ENCODE measurements around the gene LGALS16. TPM values are rescaled to one million over a fixed set of nuclear protein-coding genes. Genes with fewer than 3 reads are reported as not detected.

Gene LGALS16
- total RNA-seq, 4 donors from 2014 or later, result not detected

DNA sequence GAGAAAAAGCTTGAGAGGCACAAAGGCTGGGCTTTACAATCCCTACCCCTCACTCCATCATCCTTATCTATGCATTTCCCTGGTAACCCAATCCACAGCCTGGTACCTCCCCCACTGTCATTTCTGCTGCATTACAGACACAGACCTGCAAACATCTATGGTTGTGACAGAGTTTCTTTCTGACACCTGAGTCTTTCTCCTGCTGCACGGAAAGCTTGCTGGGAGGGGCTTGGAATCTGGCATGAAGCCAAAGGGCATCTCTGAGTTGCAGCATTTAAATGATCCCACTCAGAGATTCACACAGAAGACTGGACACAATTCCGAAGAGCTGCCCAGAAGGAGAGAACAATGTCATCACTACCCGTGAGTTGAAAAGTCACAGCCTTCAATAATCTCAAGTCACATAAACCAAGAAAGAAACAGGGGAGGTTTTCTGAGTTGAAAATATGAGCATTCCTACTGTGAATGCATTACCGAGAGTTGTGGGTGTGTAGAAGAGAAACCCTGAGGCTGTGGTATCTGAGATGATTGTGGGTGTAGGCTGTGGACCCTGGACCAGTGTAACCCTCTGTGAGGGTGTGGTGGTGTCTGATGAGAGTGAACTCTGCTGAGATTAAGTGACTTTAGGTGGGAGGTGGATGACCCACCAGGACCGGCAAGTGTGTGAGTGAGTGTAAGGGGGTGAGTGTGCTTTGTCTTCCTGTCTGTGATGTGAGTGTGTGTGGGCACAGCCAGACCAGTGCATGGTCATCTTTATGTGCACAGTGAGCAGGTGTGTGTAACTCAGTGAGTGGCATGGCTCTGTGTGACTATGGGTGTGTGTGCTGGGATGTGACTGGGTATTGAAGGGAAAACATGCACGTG, 48.7 kb downstream of the LGALS16 start, which contains the start of gene LGALS14:
Gene LGALS14, plus strand, starts transcription at position 301 of the 864 bp plus-strand sequence. Its CDS starts 48 bp downstream, at position 349.
- 47 to 61% methylated on average over 6 of the region's 6 CpGs for WGBS, 2 donors
- DNase-seq (ENCODE audit: low spot score in 2 of 2), result no peak
- intact Hi-C loops (cut with DNase I; ENCODE audit: low total_unique reads), result no loop called here
- TF ChIP-seq, protein P1, sequence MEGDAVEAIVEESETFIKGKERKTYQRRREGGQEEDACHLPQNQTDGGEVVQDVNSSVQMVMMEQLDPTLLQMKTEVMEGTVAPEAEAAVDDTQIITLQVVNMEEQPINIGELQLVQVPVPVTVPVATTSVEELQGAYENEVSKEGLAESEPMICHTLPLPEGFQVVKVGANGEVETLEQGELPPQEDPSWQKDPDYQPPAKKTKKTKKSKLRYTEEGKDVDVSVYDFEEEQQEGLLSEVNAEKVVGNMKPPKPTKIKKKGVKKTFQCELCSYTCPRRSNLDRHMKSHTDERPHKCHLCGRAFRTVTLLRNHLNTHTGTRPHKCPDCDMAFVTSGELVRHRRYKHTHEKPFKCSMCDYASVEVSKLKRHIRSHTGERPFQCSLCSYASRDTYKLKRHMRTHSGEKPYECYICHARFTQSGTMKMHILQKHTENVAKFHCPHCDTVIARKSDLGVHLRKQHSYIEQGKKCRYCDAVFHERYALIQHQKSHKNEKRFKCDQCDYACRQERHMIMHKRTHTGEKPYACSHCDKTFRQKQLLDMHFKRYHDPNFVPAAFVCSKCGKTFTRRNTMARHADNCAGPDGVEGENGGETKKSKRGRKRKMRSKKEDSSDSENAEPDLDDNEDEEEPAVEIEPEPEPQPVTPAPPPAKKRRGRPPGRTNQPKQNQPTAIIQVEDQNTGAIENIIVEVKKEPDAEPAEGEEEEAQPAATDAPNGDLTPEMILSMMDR (IDR thresholded peaks at IDR 0.05), result no peak
- no peak for TF ChIP-seq POLR2A (IDR thresholded peaks at IDR 0.05)
- H3K4me3 ChIP-seq (ENCODE audit: low read depth, poor library complexity, severe bottlenecking), result no peak within 1 kb of the TSS

- no peak overlapping the region for H3K4me3 ChIP-seq (ENCODE audit: low read depth, poor library complexity, severe bottlenecking)
- intact Hi-C loops (cut with DNase I; ENCODE audit: low total_unique reads), result no loop called here
- whole genome bisulfite sequencing, 2 donors, result 69 to 73% methylated on average over 8 of the region's 8 CpGs
- DNase-seq (ENCODE audit: low spot score in 2 of 2), result no peak
- TF ChIP-seq, protein P1 (IDR thresholded peaks at IDR 0.05), result no peak
- TF ChIP-seq POLR2A (IDR thresholded peaks at IDR 0.05), result no peak
Observed at GRCh38 chr19:39705578-39706188, 50.0 kb downstream of the LGALS16 start.

- WGBS, 2 donors, result 81 to 86% methylated on average over 6 of the region's 6 CpGs
- TF ChIP-seq, protein P1 (IDR thresholded peaks at IDR 0.05), result no peak
- no peak for TF ChIP-seq POLR2A (IDR thresholded peaks at IDR 0.05)
- H3K4me3 ChIP-seq (ENCODE audit: low read depth, poor library complexity, severe bottlenecking), result no peak overlapping the region
- intact Hi-C loops (cut with DNase I; ENCODE audit: low total_unique reads), result no loop called here
- DNase-seq (ENCODE audit: low spot score in 2 of 2), result no peak
Observed at GRCh38 chr19:39708594-39708993, 52.9 kb downstream of the LGALS16 start.

GRCh38 chr19:39709026-39709872, 53.5 kb downstream of the LGALS16 start:
- intact Hi-C loops (cut with DNase I; ENCODE audit: low total_unique reads), result no loop called here
- DNase-seq (ENCODE audit: low spot score in 2 of 2), result no peak
- H3K4me3 ChIP-seq (ENCODE audit: low read depth, poor library complexity, severe bottlenecking), result no peak overlapping the region
- no peak for TF ChIP-seq POLR2A (IDR thresholded peaks at IDR 0.05)
- TF ChIP-seq, protein P1 (IDR thresholded peaks at IDR 0.05), result no peak
- WGBS, 2 donors, result 81 to 86% methylated on average over 5 of the region's 5 CpGs

Other genes starting within 250 kb of the LGALS16 start
- 100 to 1,000 TPM; 170 to 536 (median 280) TPM for gene ZFP36, start 249.1 kb upstream of the LGALS16 start, total RNA-seq
- 1 to 10 TPM; 3.0 to 6.4 (median 4.3) TPM for gene PLEKHG2, start 243.2 kb upstream of the LGALS16 start, total RNA-seq
- gene RPS16, start 220.0 kb upstream of the LGALS16 start, total RNA-seq, result 1,000 to 10,000 TPM; 1,726 to 3,026 (median 2,088) TPM
- 100 to 1,000 TPM in 1 of 4 donors, 10 to 100 TPM in 3; 70.0 to 102 (median 77.3) TPM for gene SUPT5H, start 210.3 kb upstream of the LGALS16 start, total RNA-seq
- gene TIMM50, start 175.1 kb upstream of the LGALS16 start, total RNA-seq, result 10 to 100 TPM; 35.0 to 41.9 (median 37.1) TPM
- under 1 TPM in 1 of 4 donors, not detected in 3; 0.10 TPM for gene DLL3, start 157.0 kb upstream of the LGALS16 start, total RNA-seq
- not detected for gene SELENOV, start 140.8 kb upstream of the LGALS16 start, total RNA-seq
- 1 to 10 TPM in 2 of 4 donors, under 1 TPM in 2; 0.56 to 1.5 (median 1.0) TPM for gene EID2B, start 123.1 kb upstream of the LGALS16 start, total RNA-seq
- gene EID2, start 115.8 kb upstream of the LGALS16 start, total RNA-seq, result 10 to 100 TPM; 12.4 to 19.0 (median 14.3) TPM
- not detected for gene LGALS13, start 53.4 kb upstream of the LGALS16 start, total RNA-seq
- not detected for gene LGALS14, start 48.6 kb downstream of the LGALS16 start, total RNA-seq
- gene CLC, start 82.1 kb downstream of the LGALS16 start, total RNA-seq, result not detected
- not detected for gene LEUTX, start 122.9 kb downstream of the LGALS16 start, total RNA-seq
- 10 to 100 TPM; 14.8 to 29.0 (median 19.7) TPM for gene DYRK1B, start 178.2 kb downstream of the LGALS16 start, total RNA-seq
- gene FBL, start 190.5 kb downstream of the LGALS16 start, total RNA-seq, result 100 to 1,000 TPM; 167 to 224 (median 174) TPM